NCI-H2081 treated with DMSO at 0.1 percent for 48 hours (cell line): Measurements from ENCODE around the gene SMARCE1.

Source experiments
- DNase-seq: peaks from one replicate; lab custom pipeline; 2025; lab: John Stamatoyannopoulos, UW

Gene SMARCE1

GRCh38 chr17:40647624-40648383 lies at the start of gene SMARCE1:
TSS of gene SMARCE1 (minus strand) at chr17:40647818. CDS start at chr17:40645802, 2,016 bp downstream.
- DNase-seq, result no peak

DNA sequence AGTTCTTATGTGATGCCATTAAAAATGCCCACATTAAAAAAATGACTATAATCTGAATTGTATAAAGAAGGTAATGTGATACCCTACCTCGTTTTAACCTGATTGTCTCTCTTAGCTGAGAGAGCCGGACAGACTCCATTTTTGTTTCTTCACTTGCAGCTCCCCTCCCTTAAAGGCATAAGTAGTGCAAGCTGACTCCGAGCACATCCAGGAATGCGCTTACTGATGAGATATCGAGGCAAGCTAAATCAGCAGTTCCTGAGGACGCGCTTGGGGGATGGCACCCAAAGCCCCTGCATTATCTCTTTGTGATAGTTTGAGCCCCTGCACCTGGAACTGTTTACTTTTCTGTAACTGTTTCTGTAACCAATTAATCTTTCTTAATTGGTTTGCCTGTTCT lies 49.7 kb upstream of the SMARCE1 start:
- DNase-seq, result no peak

- DNase-seq, result no peak
Measured at GRCh38 chr17:40696651-40697072, 49.0 kb upstream of the SMARCE1 start.

GRCh38 chr17:40695874-40696472 lies 48.4 kb upstream of the SMARCE1 start:
- DNase-seq, result no peak

DNA sequence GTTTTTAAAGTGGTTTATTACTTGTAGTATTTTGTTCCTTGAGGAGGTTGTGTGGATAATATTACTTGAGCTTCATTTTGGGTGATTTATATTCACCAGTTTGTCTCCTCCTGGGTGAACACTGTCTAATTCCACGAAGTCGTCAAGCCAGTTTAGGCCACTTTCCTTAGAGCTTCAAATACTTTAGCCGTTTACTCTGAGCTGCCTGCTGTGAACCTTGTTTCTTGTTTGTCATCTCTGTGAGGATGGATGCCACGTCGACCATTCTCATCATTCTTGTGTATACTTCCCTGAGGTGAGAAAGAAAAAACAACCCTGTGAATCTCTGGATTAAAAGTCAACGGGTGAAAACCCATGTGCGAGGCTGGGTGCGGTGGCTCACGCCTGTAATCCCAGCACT lies 47.0 kb upstream of the SMARCE1 start:
- DNase-seq, result no peak

DNA sequence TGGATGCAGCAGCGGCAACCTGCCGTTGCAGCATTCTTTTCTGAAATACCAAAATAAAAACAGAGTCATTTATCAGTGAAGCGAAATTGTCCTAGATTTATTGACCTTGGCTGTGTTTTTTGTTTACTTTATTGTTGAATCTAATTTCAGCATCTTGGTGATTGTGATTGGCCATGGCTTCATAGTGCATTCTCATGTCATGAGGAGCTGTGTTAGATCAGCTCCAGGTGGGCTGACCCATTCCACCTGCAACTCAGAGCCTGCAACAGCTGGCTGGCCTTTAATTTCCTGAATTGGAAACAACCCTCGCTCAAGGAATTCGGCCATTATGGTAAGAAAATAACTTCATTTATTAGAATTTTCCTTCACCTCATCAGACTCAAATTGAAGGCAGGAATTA lies 39.5 kb upstream of the SMARCE1 start:
- DNase-seq, result no peak

- DNase-seq, result no peak
Measured at GRCh38 chr17:40686192-40686591, 38.6 kb upstream of the SMARCE1 start.

DNA sequence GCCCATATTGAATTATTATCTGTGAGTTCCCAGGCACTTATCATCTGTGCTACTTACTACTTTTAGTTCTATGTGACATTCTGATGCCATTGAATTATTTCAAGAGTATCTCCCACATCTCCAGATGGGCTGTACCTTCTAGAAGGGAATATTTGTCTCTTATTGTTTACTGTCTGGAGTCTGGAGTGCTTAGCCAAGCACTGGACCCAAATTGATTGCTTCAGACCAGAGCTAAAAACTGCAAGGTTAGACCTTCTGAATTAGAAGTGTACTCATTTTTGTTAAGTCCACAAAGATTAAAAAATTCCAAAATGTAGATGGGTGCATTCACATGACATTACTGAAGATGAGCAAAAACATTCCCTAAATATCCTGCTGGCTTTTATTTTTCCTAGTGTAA lies 33.4 kb upstream of the SMARCE1 start:
- no peak for DNase-seq

GRCh38 chr17:40679523-40679907 lies 31.9 kb upstream of the SMARCE1 start:
- DNase-seq, result no peak

DNA sequence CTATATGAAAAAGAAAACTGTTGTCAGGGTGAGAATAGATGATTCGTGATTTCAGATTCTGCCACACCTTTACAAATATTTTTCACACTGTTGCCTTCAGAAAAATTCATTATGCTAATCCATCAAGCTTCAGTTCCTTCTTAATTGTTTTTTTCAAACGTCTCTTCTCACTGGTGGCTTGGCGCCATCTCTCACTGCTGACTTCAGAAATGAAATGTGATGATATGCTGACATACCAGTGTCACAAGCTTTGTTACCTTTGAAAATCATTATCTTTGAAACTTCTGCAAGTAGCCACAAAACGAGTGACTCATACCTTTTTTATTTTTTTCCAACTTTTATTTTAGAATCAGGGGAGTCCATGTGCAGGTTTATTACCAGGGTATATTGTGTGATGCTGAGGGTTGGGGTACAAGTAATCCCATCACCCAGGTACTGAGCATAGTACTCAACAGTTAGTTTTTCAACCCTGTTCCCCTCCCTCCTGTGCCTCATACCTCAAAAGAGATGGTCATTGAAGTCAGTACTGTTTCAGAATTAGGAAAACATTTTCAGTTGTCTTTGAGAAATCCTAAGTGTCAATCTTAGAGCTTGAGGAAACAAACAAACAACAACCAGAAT lies 31.4 kb upstream of the SMARCE1 start:
- DNase-seq, result no peak

- DNase-seq, result no peak
Measured at GRCh38 chr17:40675905-40676304, 28.3 kb upstream of the SMARCE1 start.

DNA sequence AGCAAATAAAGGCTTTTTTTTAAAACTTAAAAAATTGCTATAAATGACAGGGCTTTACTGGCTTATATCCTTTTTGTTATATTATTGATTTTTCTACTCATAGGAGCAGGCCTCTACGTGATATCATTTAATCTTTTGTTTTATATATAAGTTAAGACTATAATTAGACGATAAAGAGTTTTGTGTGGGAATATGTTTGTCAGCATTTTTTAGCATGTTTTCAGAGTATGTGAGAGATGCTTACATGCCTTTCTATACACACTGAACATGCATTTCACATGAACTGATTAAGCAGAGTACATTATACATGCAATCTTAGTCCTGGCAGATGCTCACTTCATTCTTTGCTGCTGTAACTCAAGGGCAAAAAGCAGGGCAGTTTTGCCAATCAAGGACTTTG lies 25.0 kb upstream of the SMARCE1 start:
- DNase-seq, result no peak

DNA sequence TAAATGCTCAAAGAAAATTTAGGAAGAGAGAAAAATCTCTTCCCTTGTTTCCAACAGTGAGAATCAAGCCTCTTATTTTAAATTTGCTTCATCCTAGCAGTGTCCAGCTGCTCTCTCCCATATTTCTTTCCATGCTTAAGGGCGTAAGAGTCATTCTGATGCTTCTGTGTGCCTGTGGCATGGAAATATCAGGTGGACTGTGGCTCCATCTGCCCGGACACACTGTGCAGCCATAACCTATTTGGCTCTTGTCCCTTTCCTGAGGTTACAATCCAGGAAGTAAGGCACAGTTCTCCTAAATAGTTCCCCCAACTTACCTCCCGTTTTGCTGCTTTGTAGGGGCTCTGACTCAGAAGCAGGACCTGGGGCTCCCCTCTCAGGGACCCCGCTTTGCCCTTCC lies 23.7 kb upstream of the SMARCE1 start:
- no peak for DNase-seq

GRCh38 chr17:40666331-40666730 lies 18.7 kb upstream of the SMARCE1 start:
- no peak for DNase-seq

GRCh38 chr17:40664582-40665333 lies 17.1 kb upstream of the SMARCE1 start, which contains the start of gene KRT222:
TSS of gene KRT222 (minus strand) at chr17:40665177. CDS start at chr17:40665099, 78 bp downstream.
- no peak for DNase-seq

- no peak for DNase-seq
Measured at GRCh38 chr17:40663252-40663651, 15.6 kb upstream of the SMARCE1 start.

DNA sequence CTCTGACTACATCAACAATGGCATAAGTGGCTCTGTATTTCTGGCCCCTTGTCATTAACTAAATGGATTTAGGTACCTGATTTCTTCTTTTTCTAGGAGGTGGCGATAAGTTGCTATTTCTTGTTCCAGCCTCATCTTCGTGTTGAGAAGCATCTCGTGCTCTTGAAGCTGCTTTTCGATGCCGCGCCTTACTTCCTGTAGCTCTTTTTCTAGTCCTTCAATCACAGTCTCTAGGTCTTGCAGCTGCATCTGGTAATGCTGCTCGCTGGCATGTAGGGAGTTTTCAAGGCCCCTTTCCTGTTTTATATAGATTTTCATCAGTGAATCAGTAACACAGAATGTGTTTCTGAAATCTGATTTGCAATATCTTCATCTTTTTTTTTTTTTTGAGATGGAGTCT lies 12.3 kb upstream of the SMARCE1 start:
- DNase-seq, result no peak

DNA sequence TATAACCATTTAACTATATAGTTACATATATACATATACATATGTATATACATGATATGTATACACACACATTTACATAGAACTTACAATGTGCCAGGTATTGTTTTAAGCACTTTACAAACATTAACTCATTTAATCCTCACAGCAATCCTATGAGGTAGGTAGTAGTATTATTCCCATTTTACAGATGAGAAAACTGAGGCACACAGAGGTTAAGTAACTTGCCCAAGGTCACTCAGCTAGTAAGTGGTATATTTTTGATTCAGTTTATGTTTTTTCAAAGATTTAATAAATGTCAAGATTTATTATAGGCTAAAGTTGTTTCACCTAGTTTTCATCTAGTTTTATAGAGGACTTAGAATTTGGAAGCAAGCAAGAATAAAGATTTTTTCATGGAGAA lies 10.8 kb upstream of the SMARCE1 start:
- no peak for DNase-seq

- no peak for DNase-seq
Measured at GRCh38 chr17:40651939-40652338, 4.3 kb upstream of the SMARCE1 start.

GRCh38 chr17:40648384-40648968 lies 858 bp upstream of the SMARCE1 start:
- no peak for DNase-seq

- no peak for DNase-seq
Measured at GRCh38 chr17:40646791-40647623, 611 bp downstream of the SMARCE1 start.
